Central memory CD4-positive, alpha-beta T cell (primary cell): ENCODE results near the gene INPP5J.
"Not testable (repeated sequence)": the region's sequence is repeated elsewhere in the genome, so short reads cannot be mapped to it uniquely, and the experiment has no call there.

Experiments used
- DNase-seq: peaks from one replicate; pipeline ENCODE4 v3.0.0; 2022

INPP5J gene

DNA sequence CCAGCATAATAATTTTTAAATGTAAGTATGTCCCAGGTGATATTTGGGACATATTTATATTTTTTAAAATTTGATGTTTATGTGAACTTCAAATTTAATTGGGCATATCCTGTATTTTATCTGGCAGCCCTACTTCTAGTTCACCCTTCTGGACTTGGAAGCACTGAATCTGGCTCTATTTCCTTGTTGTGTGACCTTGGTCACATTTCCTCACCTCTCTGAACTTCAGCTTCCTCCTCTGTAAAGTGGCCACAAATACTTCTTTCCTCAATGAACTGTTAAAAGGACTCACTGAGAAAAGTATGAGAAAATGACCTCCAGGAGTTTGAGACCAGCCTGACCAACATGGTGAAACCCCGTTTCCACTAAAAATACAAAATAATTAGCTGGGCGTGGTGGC, 29.1 kb downstream of the INPP5J start:
- DNase-seq: no peak

DNA sequence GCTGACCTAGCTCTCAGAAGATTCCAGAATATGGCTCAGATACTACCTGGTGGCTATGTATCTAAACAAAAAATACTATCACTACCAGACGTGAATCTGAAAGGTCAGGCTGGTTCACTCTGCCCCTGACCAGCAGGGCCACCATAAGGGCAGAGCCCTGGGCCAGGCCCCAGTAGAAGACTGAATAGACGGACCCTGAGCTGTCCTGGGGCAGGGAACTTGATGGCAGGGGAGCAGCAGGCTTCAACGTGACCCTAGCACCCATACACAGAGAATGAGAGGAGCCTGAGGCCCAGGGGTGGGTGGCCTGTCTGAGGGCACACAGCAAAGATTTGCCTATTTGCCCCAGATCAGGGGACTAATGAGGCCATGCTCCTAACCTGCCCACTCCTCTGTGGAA, 30.6 kb downstream of the INPP5J start:
- DNase-seq: no peak

DNA sequence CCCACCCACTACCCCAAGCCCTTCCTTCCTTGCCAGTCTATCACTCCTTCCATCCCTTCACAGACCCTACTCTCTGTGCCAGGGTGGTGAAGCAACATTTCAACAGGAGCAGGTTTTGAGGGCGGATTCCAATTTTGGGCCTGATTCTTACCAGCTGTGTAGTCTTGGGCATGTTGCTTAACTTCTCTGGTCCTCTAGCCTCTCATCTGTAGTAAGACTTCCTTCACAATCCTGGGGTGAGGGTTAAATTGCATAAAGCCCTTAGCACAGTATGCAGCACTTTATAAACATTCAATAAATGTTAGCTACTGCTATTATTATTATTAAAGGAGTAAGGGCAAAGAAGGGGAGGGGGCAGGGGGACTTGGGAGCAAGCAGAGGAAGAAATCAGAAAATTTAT, 32.2 kb downstream of the INPP5J start:
- DNase-seq: no peak

DNA sequence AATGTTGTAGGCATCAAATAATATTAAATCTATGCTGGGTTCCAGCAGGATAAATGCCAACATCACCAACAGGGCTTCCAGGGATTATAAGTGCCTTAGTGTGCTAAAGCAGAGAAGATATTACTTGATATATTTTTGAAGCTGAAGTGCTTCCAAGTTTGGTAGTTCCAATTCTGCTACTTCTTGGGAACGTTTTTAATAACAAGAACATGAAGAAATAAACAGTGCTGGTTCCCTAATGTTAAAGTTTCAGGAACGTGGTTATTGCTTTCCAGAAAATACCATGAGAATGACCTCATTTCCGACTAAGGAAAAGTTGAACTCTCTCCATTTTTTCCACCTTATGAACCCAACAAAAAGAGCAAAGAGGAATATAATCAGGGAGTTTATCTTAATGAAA, 32.7 kb downstream of the INPP5J start:
- DNase-seq: no peak

DNA sequence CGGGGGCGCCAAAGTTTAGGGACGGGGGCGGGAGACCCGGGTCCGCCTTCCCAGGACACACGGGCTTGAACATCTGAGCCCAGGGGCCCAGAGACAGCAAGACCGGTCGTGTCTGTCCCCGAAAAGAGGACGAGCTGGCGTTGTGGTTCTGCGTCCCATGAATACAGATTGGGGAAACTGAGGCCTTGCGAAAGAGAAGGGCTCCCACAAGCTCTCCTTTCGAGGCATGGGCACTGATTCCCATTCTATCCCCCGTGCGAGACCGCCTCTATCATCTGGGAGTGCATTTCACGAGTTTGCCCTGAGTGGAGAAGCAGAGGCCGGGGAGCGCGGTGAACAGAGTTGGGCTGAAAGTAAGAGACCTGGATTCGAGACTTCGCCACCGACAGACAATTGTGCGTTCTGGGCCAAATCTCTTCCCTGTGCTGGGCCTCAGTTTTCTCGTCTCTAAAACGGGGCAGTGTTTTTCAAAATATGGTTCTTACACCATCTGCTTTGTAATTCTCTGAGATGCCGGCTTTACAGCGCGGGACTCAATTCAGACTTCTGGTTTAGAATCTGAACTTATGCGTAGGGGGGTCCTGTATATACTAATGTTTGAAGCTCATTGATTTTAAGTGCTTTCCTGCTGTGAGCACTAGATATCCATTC, 37.7 kb downstream of the INPP5J start:
- peak; percentile 10 for DNase-seq

DNA sequence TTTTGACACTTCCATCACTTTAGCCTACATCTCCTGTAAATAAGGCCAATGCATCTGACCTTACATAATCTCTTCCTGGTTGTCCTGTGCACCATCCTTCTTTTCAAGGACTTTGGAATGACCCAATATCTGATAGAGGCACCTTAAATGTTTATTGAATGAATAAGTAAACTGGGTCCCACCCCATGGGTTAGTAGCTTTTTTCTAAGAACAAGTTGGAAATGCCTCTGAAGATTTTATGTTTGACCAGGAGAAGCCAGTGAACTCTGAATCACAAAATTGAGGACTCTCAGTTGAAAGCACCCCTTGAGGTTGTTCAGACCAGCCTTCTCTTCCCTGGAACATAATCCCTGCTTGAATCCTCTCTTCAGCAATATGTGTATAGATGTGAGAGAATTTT, 38.6 kb downstream of the INPP5J start:
- no peak for DNase-seq

DNA sequence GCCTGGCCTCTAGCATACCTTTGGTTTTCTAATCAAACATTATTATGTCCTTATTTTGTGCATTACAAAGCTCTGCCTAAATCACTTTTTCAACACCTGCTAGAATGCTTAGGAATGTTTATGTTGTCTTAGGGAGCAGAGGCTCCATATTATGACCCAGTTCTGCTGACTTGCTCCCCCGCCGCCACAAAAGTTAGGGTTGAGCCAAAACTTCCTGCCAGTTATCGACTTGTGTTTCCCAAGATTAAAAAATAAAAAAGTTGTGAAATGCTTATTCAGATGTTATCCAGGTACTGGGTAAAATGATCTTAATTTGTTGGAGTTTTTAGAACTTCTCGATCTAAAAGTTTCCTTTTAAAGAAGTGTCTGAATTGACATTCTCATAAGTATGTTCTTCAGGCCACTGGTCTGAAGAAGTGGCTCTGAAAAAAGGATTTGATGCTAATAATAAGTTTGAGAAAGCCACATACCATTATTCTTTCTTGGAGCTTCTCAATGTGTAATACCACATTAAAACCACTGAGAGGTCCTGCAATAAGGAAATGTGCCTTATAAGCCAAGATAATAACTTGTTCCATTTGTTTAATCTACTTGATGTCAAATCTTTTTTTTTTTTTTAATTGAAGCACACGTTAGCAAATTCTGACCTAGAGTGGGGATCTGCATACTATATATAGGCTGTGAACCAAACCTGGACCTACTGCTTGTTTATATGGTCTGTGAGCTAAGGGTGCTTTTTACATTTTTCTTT, 39.4 kb downstream of the INPP5J start:
- no peak for DNase-seq

DNA sequence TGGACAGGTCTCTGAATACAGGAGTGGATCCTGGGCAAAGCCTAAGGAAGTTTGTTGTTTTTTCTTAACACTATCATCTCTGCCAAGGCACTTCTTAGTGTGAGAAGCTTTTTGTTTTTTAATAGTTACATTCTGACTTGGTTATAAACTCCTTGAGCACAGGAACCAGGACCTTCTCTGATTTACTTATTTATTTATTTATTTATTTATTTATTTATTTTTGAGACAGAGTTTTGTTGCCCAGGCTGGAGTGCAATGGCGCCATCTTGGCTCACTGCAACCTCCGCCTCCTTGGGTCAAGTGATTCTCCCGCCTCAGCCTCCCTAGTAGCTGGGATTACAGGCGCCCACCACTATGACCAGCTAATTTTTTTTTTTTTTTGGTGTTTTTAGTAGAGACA, 48.2 kb downstream of the INPP5J start:
- no peak for DNase-seq

DNA sequence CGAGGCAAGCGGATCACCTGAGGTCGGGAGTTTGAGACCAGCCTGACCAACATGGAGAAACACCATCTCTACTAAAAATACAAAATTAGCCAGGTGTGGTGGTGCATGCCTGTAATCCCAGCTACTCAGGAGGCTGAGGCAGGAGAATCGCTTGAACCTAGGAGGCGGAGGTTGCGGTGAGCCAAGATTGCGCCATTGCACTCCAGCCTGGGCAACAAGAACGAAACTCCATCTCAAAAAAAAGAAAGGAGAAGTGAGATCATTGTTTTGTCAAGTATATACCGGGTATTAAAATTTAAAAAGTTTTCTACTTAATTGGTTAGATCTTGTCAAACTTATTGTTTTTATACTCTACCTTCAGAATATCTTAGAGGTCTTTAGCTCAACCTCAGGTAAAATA, 49.0 kb downstream of the INPP5J start:
- DNase-seq: not testable (repeated sequence)

DNA sequence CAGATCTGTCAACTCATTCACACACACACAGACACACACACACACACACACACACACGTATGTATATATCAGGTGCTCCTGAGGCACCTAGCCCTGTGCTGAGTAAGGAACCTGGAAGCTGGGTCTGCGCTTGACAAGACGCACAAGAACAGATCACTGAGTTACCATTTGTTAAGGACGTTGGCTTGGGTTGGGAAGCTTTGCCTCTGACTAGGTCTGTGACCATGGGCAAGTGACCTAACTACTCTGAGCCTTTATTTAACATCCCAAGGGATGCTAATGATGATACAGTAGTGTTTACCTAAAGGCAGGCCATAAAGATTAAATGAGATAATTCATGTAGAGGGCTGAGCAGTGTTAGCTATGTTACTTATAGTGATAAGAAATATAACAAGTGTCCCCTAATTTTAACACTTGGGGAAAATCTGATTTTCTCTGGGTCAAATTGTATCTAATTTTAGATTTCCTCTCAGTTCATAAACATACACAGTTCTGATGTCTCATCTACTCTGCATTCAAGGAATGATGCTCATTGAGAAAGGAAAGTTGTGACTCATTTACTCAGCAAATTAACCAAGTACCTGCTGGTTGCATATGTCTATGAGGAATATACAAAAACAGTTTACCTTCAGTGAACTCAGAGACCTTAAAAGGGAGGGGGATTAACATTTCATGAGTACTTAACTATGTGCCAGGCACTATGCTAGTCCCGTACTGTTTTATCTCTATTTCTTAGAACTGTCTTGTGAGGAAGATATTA, 50.8 kb downstream of the INPP5J start:
- DNase-seq: no peak

DNA sequence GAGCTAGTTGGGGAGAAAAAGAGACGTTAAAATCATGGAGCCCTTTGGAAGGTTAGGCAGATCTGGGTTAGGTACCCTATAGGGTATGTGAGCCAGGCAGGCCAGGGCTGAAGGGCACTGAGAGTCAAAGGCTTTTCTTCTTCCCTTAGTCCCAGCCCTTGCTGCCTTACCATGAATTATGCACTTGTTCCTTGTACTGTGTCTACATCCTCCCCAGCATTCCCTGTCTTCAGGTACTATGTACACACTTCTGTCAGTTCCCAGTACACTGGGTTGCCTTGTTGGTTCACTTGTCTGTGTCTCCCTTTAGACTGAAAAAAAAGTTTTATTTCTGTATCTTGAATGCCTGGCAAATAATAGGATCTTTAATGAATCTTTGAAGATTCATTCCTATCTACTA, 54.2 kb downstream of the INPP5J start:
- DNase-seq: no peak

DNA sequence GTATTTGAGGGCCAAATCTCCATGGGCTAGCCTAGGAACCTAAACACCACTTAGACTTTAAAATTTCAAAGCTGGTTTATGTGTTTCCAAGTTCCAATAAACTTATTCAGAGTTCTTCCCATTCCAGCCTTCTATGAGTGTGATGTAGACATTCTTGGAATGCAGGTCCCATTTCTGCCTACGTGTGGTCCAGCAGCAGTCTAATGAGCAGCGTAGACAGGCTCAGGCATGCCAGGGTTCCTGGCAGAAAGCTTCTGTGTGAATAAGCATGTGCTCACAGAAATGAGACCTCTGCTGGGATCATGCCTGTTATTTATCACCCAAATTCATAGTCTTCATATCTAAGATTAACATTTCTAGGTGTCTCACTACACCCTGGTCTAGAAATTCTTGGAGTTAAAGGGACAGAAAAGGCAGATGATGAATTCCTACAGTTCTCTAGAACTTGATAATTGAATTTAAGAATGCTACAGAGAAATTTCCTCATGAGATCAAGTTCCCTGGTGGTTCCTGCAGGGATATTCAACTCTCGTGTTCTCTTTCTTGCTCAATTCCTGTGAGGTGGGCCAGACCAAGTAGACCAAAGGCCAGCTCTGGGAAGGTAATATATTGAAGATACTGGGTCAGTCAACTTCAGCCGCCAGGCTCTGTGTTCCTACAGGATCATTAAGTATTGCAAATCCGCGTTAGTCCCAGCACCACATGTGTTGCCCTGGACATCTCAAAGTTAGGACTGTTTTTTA, 54.8 kb downstream of the INPP5J start:
- DNase-seq: no peak

DNA sequence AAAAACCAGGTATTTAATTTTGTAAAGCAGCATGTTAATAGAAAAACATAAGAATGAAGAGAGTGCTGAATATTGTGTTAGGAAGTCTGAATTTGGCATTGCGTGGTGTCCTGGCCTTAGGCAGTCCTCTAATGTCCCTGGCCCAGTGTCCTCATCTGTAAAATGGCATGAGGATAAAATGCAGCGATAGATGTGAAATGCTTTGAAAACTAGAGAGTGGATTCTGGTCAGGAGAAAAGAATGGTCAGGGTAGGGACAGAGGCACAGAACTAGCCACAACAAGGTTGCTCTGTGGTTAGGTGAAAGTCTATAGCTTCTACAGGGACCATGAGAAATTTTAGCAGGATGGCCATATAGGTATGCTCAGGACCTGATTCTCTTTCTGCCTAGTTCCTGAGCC, 56.1 kb downstream of the INPP5J start:
- no peak for DNase-seq

DNA sequence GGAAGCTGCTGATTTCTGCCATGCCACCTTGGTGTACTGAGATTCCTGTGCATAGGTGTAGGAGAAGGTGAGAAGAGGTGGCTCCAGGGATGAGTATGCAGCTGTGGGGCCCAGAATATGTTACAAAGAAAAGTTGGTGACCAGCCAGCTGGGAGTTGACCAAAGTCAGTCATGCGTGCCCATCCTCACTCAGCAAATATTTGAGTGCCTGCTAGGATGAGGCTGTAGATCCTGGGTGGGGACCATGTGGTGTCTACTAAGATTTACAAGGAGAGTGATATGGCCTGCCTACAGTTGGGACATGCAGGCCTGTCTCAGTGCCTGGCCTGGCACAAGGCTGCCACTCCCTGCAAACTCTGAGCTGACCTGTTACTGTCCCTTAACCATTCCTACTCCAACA, 56.6 kb downstream of the INPP5J start:
- no peak for DNase-seq

DNA sequence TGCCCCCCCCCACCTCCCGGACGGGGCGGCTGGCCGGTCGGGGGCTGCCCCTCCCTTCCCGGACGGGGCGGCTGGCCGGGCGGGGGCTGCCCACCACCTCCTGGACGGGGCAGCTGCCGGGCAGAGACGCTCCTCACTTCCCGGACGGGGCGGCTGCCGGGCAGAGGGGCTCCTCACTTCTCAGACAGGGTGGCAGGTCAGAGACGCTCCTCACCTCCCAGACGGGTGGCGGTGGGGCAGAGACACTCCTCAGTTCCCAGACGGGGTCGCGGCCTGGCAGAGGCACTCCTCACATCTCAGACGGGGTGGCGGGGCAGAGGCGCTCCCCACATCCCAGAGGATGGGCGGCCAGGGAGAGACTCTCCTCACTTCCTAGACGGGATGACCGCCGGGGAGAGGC, 61.2 kb downstream of the INPP5J start:
- DNase-seq: no peak
